Endothelial cell of umbilical vein (primary cell): Measurements from ENCODE around the gene ZMYM3.

Source experiments
- JUN ChIP-seq: IDR thresholded peaks from 2 replicates; pipeline ENCODE4 v1.6.1; 2011; ENCODE audit warnings: borderline replicate concordance, low read depth; ENCODE audit not compliant: insufficient read length, insufficient read depth
- POLR2A ChIP-seq: IDR thresholded peaks from 2 replicates; pipeline ENCODE4 v1.6.1; 2012; ENCODE audit warnings: low read depth, mild to moderate bottlenecking, control low read depth, low read length
- POLR2AphosphoS5 ChIP-seq: IDR thresholded peaks from 2 replicates; pipeline ENCODE4 v1.6.1; 2012; ENCODE audit warnings: low read depth, mild to moderate bottlenecking, control low read depth, low read length, moderate library complexity; ENCODE audit not compliant: insufficient read depth
- TF ChIP-seq, protein P1 (sequence below), 2 donors: IDR thresholded peaks; 1 replicate in 1 of 2; 2 replicates in 1 of 2; pipeline ENCODE4 v1.5.1; 2011; ENCODE audit warnings: low read length in 2 of 2, mild to moderate bottlenecking in 2 of 2, moderate library complexity in 2 of 2, control low read depth in 1 of 2, inconsistent platforms in 1 of 2, low read depth in 1 of 2; ENCODE audit not compliant: insufficient read depth in 1 of 2; ENCODE audit errors: extremely low read depth in 1 of 2

DNA sequence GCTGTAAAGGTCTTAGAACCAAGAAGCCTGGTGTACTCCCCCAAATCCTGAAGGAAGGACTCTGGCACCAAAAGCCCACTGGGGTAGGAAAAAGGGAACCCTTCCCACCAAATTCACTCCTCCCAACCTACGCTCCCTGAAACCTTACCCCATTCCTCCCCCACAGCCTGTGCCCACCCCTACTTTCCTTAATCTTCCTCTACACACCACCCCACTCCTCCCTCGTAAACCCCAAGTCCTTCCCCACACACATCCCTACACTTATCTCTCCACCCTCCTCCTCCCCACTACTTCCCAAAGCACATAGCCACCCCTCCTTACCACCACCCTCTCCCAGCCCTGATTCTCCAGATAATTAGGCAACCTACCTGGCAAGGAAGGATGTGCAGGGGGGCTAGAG, 1.7 kb downstream of the ZMYM3 start:
- TF ChIP-seq POLR2AphosphoS5: no peak
- TF ChIP-seq, protein P1, sequence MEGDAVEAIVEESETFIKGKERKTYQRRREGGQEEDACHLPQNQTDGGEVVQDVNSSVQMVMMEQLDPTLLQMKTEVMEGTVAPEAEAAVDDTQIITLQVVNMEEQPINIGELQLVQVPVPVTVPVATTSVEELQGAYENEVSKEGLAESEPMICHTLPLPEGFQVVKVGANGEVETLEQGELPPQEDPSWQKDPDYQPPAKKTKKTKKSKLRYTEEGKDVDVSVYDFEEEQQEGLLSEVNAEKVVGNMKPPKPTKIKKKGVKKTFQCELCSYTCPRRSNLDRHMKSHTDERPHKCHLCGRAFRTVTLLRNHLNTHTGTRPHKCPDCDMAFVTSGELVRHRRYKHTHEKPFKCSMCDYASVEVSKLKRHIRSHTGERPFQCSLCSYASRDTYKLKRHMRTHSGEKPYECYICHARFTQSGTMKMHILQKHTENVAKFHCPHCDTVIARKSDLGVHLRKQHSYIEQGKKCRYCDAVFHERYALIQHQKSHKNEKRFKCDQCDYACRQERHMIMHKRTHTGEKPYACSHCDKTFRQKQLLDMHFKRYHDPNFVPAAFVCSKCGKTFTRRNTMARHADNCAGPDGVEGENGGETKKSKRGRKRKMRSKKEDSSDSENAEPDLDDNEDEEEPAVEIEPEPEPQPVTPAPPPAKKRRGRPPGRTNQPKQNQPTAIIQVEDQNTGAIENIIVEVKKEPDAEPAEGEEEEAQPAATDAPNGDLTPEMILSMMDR (IDR thresholded peaks at IDR 0.05; ENCODE audit: extremely low read depth in 1 of 2, insufficient read depth in 1 of 2, low read depth in 1 of 2, low read length in 2 of 2): no peak
- no peak for TF ChIP-seq JUN
- no peak for TF ChIP-seq POLR2A
